NCI-H2196 (cell line): ENCODE results near the gene ZNF326.
A peak's percentile ranks its signal among the peaks of the same experiment; 100 is the strongest.
"Not testable (repeated sequence)": the region's sequence is repeated elsewhere in the genome, so short reads cannot be mapped to it uniquely, and the experiment has no call there.

Experiments
- DNase-seq: peaks from one replicate; lab custom pipeline; 2025; ENCODE audit not compliant: unreplicated experiment; lab: John Stamatoyannopoulos, UW

The ZNF326 gene

DNA sequence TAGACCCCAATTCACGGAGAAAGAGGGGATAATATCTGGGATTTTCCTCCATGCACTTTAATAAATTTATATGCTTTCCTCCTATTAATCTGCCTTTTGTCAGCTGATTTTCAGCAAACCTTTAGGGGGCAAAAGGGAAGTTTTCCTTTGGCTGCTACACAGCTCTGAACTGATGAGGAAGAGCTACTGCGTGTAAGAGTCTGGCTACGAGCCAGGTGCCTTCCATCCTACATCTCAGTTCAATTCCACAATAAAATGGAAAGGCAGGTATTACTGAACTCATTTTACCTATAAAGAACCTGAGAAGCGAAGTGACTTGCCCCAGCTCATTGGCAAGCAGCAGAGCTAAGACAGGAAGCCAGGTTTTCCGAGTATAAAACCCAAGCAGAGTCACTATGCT is 28.3 kb upstream of the ZNF326 start:
- no peak for DNase-seq

DNA sequence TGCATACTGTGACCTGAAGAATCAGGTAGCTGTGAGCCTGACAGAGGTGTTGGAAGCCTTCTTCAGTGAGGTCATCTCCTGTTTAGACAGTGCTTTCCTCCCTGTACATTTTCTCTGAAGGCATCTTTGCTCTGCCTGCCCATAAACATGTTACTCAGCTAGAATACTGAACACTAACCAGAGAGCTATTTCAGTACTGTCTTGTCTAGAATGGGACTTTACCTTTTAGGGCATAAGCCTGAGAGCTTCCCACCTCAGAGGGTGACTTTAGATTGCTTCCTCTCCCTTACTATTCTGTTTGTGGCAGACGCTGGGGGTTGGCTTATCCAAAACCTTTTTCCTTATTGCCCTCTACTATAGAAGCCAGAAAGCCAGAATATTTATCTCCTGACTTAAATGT is 23.3 kb upstream of the ZNF326 start:
- DNase-seq: no peak

DNA sequence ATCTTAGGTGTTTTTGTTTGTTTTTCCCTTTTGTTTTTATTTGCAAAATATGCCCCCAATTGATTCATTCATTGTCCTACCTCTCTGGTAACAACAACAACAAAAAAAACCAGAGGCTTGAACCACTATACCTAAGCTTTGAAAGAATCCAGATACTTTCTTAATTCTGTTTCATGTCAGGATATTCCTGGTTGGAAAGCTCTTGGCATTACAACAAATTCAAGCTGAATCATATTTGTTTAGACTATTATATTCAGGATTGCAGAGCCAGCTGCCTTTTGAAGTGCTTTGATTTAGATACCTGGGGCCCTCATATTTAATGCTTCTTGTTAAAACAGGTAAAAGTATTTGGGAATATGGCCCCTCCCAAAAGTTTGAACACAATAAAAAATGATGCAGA is 22.9 kb upstream of the ZNF326 start:
- DNase-seq: no peak

DNA sequence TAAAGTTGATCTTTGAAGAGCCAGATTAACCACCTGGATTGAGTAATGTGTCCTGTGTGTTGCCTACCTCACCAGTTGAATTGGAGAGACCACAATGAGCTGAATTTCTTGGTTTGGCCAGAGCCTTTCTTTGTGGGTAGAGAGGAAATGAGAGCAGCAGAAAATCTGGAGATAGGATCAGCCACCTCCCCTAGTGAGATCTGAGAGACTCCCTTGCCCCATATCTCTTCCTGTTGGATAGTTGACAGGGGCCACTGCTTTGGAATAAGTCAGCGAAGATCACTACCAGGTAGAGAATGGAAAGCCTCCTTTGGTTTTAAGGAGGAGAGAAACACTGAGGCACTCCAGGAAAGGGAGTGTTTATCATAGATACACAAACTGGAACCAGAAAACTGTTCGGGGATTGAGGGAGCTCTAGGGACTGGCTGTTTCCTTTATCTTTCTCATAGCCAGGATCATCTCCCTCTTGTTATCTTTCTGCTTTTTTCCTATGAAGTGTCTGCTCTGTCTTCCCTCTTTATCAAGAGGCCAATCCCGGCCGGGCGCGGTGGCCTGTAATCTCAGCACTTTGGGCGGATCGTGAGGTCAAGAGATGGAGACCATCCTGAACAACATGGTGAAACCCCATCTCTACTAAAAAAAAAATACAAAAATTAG is 21.3 kb upstream of the ZNF326 start:
- DNase-seq: no peak

DNA sequence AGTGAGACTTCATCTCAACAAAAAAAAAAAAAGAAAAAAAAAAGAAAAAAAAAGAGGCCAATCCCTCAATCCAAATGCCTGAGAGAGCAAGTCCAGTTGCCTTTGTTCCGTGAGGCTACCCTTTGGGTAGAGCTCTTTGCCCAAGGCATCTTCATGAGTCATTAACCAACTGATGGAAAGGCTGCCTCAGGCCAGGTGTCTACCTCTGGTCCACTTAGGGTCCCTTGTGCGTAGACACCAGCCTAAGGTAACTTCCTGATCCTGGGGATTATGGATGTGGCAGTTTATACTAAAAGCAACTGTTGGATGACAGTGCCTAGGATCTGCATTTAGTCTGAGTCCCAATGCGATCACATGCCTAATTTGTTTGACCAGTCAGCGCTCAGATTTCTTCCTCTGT is 20.7 kb upstream of the ZNF326 start:
- DNase-seq: no peak

DNA sequence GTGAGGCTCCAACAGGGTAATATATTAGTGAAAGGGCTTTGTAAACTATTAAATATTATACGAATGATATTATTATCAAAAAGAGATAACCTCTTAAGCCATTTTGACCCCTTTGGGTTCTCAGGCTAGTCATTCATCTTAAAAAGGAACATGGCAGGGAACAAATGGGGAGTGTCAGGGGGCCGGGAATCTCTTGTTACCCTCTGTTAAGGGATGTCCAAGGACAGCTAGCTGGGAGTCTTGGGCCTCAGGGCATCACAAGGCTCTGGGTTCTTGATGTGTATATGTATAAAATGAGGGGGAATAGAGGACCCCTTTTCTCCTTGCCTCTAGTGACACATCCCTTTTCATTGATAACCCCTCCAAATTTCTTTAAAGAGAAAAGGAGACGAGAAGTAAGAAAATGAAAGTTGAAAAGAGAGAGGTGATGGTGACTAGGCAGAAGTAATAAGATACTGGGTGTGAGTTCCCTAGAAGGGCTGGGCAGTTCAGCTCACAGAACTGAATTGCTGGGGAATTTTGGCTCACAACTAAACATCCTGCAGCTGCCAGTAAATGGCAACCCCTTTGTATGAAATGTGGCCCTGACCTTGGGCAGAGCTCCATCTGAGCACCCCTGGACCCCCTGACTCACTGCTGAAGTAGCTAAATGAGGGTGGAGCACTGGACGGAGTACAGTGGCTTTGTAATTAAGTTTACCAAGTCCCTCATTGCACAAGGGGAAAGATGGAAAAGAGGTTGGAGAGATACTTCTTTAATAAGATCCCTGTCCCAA is 20.0 kb upstream of the ZNF326 start:
- DNase-seq: no peak

DNA sequence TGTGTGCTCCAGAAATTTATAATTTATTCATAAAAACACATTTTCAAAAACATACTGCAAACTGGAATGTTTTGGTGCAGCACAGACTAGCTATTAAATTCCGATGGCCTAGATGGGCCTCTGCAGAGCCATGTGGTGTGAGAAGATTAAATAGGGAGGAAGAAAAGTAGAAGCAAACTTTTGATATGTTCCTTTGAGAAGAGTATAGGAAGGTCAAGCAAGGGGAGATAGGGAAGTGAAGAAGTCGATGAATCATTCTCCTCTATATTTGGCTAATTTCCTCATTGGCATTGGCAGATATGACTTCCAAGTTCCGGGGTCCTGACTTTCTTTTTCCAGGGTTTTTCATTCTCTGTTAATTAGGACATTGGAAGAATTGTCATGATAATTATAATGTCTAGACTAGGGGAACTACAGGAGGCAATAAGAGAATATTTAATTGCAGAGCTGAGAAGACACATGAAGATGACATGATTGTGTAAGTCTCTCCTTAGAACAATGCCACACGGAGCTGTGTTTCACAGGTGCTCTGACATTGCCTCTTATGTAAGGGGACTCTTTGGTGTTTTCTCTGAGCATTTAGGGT is 19.3 kb upstream of the ZNF326 start:
- DNase-seq: no peak

DNA sequence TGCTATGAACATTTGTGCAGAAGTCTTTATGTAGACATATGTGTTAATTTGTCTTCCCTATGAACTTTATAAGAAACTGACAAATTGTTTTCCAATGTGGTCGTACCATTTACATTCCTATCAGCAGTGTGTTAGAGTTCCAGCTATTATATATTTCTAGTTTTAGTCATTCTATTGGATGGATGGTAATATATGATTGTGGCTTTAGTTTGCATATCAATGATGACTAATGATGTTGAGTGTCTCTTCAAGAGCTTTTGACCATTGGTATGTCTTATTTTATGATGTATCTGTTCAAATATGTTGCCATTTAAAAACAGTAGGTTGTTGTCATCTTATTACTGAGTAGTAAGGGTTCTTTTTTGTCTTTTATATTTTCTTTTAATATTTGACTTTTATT is 16.2 kb upstream of the ZNF326 start:
- DNase-seq: no peak

DNA sequence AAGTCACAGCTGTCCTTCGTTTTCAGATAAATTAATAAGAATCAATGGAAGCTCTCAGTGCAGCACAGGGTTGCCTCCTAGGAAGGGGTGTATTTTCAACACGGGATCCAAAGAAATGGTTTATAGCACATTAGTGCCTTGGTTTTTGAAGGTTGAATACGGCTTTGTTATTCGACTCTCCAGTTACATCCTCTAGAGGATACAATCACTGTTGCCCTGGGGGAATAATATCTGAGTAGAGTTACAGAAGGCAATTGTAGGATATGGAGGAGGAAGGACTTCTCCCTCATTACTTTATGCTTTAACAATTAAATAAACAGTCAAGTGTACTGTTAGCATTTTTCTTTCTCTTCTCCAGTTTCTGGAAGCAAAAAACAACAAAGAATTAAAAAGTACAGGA is 14.3 kb upstream of the ZNF326 start:
- no peak for DNase-seq

DNA sequence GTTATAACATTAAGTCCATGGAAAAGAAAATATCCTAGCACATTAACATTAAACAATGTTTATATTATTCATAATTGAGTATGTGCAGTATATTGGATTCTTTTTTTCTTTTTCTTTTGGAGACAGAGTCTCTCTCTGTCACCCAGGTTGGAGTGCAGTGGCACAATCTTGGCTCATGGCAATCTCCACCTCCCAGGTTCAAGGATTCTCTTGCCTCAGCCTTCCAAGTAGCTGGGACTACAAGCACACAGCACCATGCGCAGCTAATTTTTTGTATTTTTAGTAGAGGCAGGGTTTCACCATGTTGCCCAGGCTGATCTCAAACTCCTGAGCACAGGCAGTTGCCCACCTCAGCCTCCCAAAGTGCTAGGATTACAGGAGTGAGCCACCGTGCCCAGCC is 12.1 kb upstream of the ZNF326 start:
- DNase-seq: not testable (repeated sequence)

DNA sequence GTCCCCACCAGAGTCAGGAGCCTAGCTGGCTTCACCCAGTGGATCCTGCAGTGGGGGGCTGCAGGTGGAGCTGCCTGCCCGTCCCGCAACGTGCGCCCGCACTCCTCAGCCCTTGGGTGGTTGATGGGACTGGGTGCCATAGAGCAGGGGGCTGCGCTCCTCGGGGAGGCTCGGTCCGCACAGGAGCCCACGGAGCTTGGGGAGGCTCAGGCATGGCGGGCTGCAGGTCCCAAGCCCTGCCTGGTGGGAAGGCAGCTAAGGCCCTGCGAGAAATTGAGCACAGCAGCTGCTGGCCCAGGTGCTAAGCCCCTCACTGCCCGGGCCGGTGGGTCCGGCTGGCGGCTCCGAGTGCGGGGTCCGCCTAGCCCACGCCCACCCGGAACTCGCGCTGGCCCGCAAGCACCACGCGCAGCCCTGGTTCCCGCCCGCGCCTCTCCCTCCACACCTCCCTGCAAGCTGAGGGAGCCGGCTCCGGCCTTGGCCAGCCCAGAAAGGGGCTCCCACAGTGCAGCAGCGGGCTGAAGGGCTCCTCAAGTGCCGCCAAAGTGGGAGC is 10.3 kb upstream of the ZNF326 start:
- DNase-seq: not testable (repeated sequence)

DNA sequence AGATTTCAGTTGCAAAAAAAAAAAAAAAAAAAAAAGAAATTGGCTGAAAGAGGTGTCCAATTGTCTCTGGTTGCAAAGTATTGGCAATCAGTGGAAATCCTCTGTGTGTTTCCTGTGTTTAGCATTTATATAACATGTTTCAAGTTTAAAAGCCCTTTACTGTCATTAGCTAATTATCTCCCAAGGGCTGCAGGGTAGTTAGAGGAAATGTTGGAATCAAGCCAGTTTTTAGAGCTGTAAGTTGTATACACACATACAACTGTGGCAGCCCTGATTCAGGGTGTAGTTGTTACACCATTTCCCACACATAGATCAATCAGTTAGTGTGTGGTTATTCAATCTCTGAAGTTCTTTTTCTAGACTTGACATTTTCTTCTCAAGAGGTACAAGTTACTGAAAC is 8.9 kb upstream of the ZNF326 start:
- DNase-seq: peak; percentile 15

DNA sequence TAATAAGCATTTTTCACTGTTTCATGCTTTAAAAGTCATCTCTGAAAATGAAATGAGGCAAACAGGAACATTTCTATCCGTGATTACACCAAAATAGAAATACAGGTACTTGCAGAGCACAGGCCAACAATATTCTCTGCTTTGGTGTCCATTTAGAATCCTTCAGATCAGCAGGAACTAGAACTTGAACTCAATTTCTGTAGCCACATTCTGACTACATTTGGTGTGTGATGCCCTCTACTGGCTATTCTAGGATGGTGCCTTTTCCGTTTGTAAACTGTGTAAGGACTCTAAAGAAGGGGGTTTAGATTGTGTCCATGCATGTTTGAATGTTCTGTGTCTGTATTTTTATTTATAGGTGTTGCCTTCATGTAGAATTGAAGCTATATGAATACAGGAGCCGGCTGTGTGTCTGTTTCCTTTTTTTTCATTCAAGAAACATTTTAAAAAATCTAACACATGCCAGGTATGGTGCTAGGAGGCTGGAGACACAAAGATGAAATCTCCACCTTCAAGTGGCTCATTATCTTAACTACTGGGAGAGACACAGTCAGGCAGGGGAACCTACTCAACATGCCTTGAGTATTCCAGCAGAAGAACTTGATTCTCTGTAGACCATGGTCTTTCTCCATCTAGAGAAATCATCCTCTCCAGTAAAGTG is 7.6 kb upstream of the ZNF326 start:
- DNase-seq: peak; percentile 83

DNA sequence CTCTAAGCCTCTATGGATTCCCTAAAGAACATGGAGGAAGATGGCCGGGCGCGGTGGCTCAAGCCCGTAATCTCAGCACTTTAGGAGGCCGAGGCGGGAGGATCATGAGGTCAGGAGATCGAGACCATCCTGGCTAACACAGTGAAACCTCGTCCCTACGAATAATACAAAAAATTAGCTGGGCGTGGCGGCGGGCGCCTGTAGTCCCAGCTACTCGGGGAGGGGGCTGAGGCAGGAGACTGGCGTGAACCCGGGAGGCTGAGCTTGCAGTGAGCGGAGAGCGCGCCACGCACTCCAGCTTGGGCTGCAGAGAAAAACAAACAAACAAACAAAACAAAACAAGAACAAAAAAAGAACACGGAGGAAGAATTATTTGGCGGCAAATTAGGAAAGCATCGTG is 5.8 kb upstream of the ZNF326 start:
- no peak for DNase-seq

DNA sequence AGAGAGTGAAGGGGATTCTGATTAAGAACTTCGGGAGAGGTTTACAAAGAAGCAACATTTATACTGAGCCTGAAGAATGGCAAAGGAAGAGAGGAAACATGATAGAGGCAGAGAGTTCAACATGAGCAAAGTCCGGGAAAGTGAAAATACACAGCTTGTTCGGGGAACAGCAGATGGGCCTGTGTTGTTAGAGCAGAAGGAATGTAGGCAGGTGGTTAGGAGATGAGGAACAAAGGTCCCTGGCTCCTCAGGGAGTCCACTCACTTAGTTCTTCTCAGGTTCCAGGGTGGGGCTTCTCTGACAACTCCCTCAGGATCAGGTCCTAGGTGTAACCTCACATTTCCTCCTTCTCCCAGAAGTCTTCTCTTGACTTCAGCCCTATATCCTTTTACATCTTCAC is 5.1 kb upstream of the ZNF326 start:
- DNase-seq: no peak

DNA sequence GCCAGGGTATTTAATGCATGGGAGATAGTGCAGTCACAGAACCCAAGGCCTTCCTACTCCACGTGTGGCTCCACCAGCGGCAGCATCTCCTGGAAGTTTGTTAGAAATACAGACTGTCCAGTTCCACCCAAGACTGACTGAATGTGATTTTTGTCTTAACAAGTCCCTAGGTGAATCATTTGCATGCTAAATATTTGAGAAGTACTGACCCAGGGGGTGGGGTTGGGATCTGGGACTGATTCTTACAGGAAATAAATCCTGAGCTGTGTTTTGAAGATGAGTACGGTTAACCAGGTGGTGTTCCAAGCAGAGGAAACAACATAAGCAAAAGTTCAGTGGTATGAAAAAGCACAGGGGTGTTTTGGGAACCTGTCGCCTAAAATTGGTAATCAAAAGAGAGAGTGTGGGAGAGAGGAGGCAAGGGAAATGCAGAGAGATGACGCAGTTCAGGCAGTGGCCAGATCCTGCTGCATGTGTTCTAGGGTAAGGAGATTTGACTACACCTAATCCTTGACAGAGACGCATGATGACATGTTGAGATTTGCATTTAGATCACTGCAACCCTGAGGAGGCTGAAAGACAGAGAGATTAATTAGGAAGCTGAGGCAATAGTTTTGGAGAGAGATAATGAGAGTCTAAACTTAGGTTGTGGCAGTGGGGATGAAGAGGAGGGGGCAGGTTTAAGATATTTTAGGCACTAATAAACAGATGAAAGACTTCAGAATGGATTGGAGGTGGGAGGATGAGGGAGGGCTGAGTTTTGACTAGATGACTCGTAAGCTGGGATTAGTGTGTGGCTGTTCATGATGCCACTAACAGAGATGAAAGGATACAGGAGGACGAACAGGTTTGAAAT is 3.7 kb upstream of the ZNF326 start:
- DNase-seq: no peak

DNA sequence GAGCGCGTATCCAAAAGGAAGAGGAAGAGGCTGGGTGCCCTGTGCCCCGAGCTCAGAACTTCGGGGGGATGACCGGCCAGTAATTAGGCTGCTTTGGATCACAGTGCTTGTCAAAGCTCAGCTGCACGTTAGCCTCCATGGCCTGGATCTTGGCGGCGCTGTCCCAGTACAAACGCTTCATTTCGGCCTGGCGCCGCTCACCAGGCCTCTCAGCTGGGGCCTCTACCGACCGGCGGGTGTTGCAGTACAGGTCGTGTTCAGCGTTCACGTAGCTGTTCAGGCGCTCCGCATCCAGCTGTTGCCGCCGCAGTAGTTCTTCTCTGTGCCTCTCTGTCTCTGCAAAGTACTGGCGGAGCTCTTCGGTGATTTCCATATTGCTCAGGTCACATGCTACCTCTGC is 1.4 kb upstream of the ZNF326 start:
- DNase-seq: no peak

DNA sequence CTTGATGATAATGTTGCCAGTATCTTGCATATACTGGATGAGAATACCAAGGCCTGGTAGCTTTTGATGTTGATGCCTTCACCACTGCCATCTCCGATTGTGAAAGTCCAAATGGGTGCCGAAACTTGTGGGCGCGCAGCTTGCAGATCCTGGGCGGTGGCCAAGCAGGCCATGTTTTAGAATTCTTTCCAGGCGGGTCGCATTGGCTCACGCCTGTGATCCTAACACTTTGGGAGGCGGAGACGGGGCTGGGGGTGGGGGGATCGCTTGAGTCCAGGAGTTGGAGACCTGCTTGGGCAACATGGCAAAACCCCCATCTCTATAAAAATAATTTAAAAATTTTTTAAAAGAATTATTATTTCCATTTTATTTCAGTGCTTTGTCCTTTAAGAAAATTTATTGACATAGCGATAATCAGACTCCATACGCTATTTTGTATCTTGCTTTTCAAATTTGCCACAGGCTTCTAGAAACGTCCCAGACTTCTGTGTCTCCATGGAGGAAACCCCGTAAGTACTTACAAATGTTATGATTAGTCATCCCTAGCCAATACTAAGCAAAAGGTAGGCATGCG is 592 bp upstream of the ZNF326 start:
- DNase-seq: no peak

DNA sequence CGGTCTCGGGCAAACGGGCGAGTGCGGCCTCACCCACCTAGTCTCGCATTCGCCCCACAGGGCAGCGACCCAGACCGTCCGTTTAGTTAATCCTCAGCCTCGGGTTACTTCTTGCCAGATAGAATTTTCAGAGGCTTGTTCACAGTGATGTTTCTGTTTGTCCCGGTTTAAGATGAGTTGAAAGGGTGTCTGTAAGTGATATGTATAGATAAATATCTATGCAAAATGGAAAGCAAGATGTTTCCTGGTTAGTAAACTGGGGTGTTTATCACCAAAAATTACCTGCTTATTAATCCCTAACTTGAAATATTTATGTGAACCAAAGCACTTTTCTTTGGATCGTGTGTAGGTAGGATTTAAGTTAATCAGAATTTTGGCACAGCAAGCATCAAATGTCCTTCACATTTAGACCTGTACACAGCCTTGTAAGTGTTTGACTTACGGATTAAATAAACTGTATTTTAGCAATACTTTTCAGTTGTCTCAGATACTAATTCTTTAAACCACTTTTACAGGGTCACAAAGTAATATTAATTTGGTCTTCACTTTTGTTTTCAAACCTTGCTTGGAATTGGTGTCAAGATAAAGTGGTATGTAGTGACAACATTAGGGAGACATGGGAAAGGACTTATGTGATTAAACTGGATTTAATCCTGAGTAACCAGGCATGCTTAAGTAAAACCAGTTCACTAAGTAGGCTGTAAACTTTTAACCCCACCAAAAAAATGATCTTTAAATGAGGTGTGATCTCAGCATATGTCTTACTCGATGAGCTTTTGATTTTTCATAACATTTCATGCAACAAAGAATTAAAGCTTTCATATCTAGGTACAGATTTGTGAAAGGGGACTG is 914 bp downstream of the ZNF326 start:
- DNase-seq: no peak
